OCI-LY7 (cell line): ENCODE results near the gene DLEC1. TPM values are rescaled to one million over a fixed set of nuclear protein-coding genes. Genes with fewer than 3 reads are reported as not detected.
A peak's percentile ranks its signal among the peaks of the same experiment; 100 is the strongest.

Source experiments
- BruUV-seq: library from RNA; stranded (reverse); fragments of 400-500 nt; replicated peaks from 2 replicates; lab custom pipeline; 2021; lab: Mats Ljungman, UMichigan
- CTCF ChIA-PET: fragments of 300-600 bp; sonication (Branson Sonifier 250); formaldehyde crosslinking; loops from one replicate; lab custom pipeline; 2022; ENCODE audit warnings: antibody characterized with exemption; ENCODE audit not compliant: unreplicated experiment; lab: Charles Lee
- POLR2A ChIA-PET: fragments of 300-600 bp; sonication (Branson Sonifier 250); formaldehyde crosslinking; loops from one replicate; lab custom pipeline; 2022; ENCODE audit warnings: antibody characterized with exemption; lab: Charles Lee
- DNase-seq: peaks from one replicate; pipeline ENCODE4 v3.0.0-alpha.2; 2015; ENCODE audit warnings: low spot score
- H2AFZ ChIP-seq: fragments of 200-600 bp; sonication (generic), shearing (Covaris generic); 2 replicates; pipeline ENCODE4 v1.6.1; 2014; ENCODE audit warnings: mild to moderate bottlenecking, antibody characterized with exemption, low read length, moderate library complexity
- H3K27ac ChIP-seq: fragments of 200-600 bp; sonication (generic); 2 replicates; pipeline ENCODE4 v1.5.1; 2014; ENCODE audit warnings: mixed run types, low read depth, mild to moderate bottlenecking, moderate library complexity, low read length, inconsistent platforms; ENCODE audit not compliant: poor library complexity, severe bottlenecking
- H3K36me3 ChIP-seq: fragments of 200-600 bp; sonication (generic); 2 replicates; pipeline ENCODE4 v1.6.1; 2014; ENCODE audit warnings: mild to moderate bottlenecking, antibody characterized with exemption, low read length, moderate library complexity, mixed read lengths; ENCODE audit not compliant: insufficient read depth
- H3K4me1 ChIP-seq: fragments of 200-600 bp; sonication (generic); 2 replicates; pipeline ENCODE4 v1.5.1; 2014; ENCODE audit warnings: mild to moderate bottlenecking, low read length; ENCODE audit not compliant: insufficient read depth, poor library complexity, severe bottlenecking
- H3K4me2 ChIP-seq: fragments of 200-600 bp; sonication (generic); 2 replicates; pipeline ENCODE4 v1.6.1; 2014; ENCODE audit warnings: mild to moderate bottlenecking, low read length
- H3K4me3 ChIP-seq: fragments of 200-600 bp; sonication (generic); 2 replicates; pipeline ENCODE4 v1.5.1; 2014; ENCODE audit warnings: mild to moderate bottlenecking, low read depth, low read length; ENCODE audit not compliant: poor library complexity, severe bottlenecking
- H3K79me2 ChIP-seq: fragments of 200-600 bp; sonication (generic); 2 replicates; pipeline ENCODE4 v1.6.1; 2016; ENCODE audit warnings: low read depth, mild to moderate bottlenecking, low read length, moderate library complexity, mixed read lengths; ENCODE audit not compliant: insufficient read depth
- H3K9me2 ChIP-seq: fragments of 200-600 bp; sonication (generic); 2 replicates; pipeline ENCODE4 v1.6.1; 2016; ENCODE audit warnings: mild to moderate bottlenecking, low read length, mixed read lengths; ENCODE audit not compliant: insufficient read depth
- H3K9me3 ChIP-seq: fragments of 200-600 bp; sonication (generic); 2 replicates; pipeline ENCODE4 v1.6.1; 2014; ENCODE audit warnings: mild to moderate bottlenecking, mixed run types, low read length, mixed read lengths
- H4K20me1 ChIP-seq: fragments of 200-600 bp; sonication (generic); 2 replicates; pipeline ENCODE4 v1.6.1; 2014; ENCODE audit warnings: mild to moderate bottlenecking, antibody characterized with exemption, low read length, moderate library complexity, mixed read lengths; ENCODE audit not compliant: insufficient read depth
- EZH2phosphoT487 ChIP-seq: fragments of 200-600 bp; sonication (generic); IDR thresholded peaks from 2 replicates; pipeline ENCODE4 v1.6.1; 2018; ENCODE audit warnings: low read depth, borderline replicate concordance, mild to moderate bottlenecking, mixed run types, antibody characterized with exemption, low read length, moderate library complexity, mixed read lengths
- intact Hi-C: fragments of 100-400 bp; cut with micrococcal nuclease; formaldehyde crosslinking; loops from one replicate; pipeline ENCODE4 v1.10.0; 2022; ENCODE audit not compliant: unreplicated experiment
- total RNA-seq, 2 experiments: library from RNA; depleted of rRNA in 1 of 2; stranded (reverse); fragments of >200 nt in 1 of 2; shearing (Covaris generic) in 1 of 2; gene quantifications; 2 replicates each; pipeline ENCODE4 v1.2.3, GENCODE V29; 2014 to 2022
- TF ChIP-seq, protein P1 (sequence below): fragments of 200-600 bp; sonication (generic); conservative IDR thresholded peaks from 2 replicates; pipeline ENCODE4 v1.5.1; 2014; ENCODE audit warnings: mild to moderate bottlenecking, antibody characterized with exemption, low read length, moderate library complexity, mixed read lengths

DLEC1 gene
- total RNA-seq, 2 experiments from 2014 or later = 0.13 TPM; not detected in 1

DNA sequence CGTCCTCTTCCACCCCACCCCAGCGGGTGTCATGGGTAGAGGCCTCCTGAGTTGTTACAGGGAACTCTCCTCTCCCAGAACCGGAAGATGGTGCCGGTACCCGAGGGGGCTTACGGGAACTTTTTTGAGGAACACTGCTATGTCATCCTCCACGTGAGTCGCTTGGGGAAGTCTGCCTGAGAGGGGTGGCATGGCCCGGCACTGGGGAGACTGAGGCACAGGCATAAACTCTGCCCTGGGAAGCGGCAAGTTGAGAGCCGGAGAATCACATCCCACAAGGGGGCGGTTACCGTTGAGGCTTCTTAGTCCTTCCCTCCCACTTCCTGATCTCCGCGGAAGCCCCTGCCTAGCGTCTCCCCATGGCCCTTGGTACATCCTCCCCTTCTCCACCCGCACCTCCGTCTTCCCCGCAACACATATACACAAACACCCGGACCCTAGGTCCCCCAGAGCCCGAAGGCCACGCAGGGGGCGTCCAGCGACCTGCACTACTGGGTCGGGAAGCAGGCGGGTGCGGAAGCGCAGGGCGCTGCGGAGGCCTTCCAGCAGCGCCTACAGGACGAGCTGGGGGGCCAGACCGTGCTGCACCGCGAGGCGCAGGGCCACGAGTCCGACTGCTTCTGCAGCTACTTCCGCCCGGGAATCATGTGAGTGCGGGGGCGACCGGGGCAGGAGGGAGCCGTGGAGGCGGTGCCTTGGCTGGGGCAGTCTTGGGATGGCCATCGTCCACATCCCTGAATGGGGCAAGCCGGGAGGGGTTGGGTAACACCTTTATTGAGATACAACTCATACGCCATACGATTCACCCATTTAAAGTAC is 45.0 kb upstream of the DLEC1 start:
- Histone ChIP-seq H3K27ac (peak overlapping the region; percentile 58), H2AFZ (peak overlapping the region; percentile 90), H3K79me2 (peaks cover 9% of the 10 kb centered on the region; the same call in 1 of the 2 replicates), H3K9me3 (no peaks in the 10 kb centered on the region), H3K36me3 (peaks cover 29% of the 10 kb centered on the region; the same call in 1 of the 2 replicates), H3K9me2 (no peaks in the 10 kb centered on the region), H4K20me1 (no peaks in the 10 kb centered on the region), H3K4me3 (peak overlapping the region; percentile 78), H3K4me1 (peaks cover 37% of the 10 kb centered on the region), H3K4me2 (peak overlapping the region; percentile 84)
- BruUV-seq = no TSS peak
- POLR2A ChIA-PET = interaction anchor here (0.6 kb wide), 1 partner anchor 503 kb away, joined by 3 read pairs; no protein-coding TSS in a partner anchor
- TF ChIP-seq EZH2phosphoT487 = no peak
- TF ChIP-seq, protein P1, sequence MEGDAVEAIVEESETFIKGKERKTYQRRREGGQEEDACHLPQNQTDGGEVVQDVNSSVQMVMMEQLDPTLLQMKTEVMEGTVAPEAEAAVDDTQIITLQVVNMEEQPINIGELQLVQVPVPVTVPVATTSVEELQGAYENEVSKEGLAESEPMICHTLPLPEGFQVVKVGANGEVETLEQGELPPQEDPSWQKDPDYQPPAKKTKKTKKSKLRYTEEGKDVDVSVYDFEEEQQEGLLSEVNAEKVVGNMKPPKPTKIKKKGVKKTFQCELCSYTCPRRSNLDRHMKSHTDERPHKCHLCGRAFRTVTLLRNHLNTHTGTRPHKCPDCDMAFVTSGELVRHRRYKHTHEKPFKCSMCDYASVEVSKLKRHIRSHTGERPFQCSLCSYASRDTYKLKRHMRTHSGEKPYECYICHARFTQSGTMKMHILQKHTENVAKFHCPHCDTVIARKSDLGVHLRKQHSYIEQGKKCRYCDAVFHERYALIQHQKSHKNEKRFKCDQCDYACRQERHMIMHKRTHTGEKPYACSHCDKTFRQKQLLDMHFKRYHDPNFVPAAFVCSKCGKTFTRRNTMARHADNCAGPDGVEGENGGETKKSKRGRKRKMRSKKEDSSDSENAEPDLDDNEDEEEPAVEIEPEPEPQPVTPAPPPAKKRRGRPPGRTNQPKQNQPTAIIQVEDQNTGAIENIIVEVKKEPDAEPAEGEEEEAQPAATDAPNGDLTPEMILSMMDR = no peak; the same call in 1 of the 2 replicates
- CTCF ChIA-PET = interaction anchor here (0.6 kb wide), 1 partner anchor 22 kb away, joined by 4 read pairs; no protein-coding TSS in a partner anchor
- DNase-seq = peak; percentile 81
- intact Hi-C loops = no loop called here

DNA sequence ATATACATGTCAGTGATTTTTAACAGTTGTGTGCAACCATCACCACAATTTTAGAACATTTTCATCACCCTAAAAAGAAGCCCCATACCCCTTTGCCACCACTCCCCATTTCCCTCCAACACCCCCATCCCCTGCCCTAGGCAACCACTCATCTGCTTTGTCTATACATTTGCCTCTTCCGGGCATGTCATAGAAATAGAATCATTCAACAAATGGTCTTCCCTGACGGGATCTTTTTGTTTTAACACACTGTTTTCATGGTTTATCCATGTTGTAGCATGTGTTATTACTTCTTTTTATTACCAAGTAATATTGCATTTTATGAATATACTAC is 44.4 kb upstream of the DLEC1 start:
- H3K4me1 ChIP-seq = peaks cover 43% of the 10 kb centered on the region
- ChIA-PET POLR2A (interaction anchor here (0.6 kb wide), 1 partner anchor 502 kb away, joined by 3 read pairs; no protein-coding TSS in a partner anchor), CTCF (interaction anchor here (0.6 kb wide), 1 partner anchor 21 kb away, joined by 4 read pairs; no protein-coding TSS in a partner anchor)
- no peaks in the 10 kb centered on the region for H3K9me2 ChIP-seq
- no peaks in the 10 kb centered on the region for H3K9me3 ChIP-seq
- DNase-seq = peak; percentile 35
- peak overlapping the region; percentile 90; the same call in 1 of the 2 replicates for H2AFZ ChIP-seq
- H4K20me1 ChIP-seq = no peaks in the 10 kb centered on the region
- intact Hi-C loops = no loop called here
- H3K4me2 ChIP-seq = peak overlapping the region; percentile 84
- peak overlapping the region; percentile 78 for H3K4me3 ChIP-seq
- TF ChIP-seq EZH2phosphoT487 = no peak
- TF ChIP-seq, protein P1 = no peak
- H3K27ac ChIP-seq = peak overlapping the region; percentile 58
- BruUV-seq = TSS peak; percentile 75
- peaks cover 9% of the 10 kb centered on the region; the same call in 1 of the 2 replicates for H3K79me2 ChIP-seq
- peaks cover 33% of the 10 kb centered on the region; the same call in 1 of the 2 replicates for H3K36me3 ChIP-seq
